HG03095 (cell line): Measurements from ENCODE around the gene SNTB2.
"Not testable (repeated sequence)": the region's sequence is repeated elsewhere in the genome, so short reads cannot be mapped to it uniquely, and the experiment has no call there.

Source experiments
- ATAC-seq: cut with Tn5 transposase; IDR thresholded peaks from one replicate; pipeline ENCODE4 v1.9.1; 2021; ENCODE audit warnings: moderate library complexity; ENCODE audit not compliant: unreplicated experiment

The SNTB2 gene

GRCh38 chr16:69233124-69233523 is 46.2 kb downstream of the SNTB2 start:
- ATAC-seq: no peak

- ATAC-seq: no peak
These were observed 47.5 kb downstream of the SNTB2 start for GRCh38 chr16:69234460-69234859.

- no peak for ATAC-seq
These were observed 49.4 kb downstream of the SNTB2 start for GRCh38 chr16:69236319-69236718.

- no peak for ATAC-seq
These were observed 50.3 kb downstream of the SNTB2 start for GRCh38 chr16:69237296-69237695.

GRCh38 chr16:69239851-69240250 is 52.9 kb downstream of the SNTB2 start:
- no peak for ATAC-seq

GRCh38 chr16:69240331-69240730 is 53.4 kb downstream of the SNTB2 start:
- ATAC-seq: no peak

GRCh38 chr16:69241926-69242325 is 55.0 kb downstream of the SNTB2 start:
- no peak for ATAC-seq

- ATAC-seq: no peak
These were observed 56.5 kb downstream of the SNTB2 start for GRCh38 chr16:69243479-69243878.

GRCh38 chr16:69244336-69244735 is 57.4 kb downstream of the SNTB2 start:
- no peak for ATAC-seq

- no peak for ATAC-seq
These were observed 63.1 kb downstream of the SNTB2 start for GRCh38 chr16:69250081-69250480.

- ATAC-seq: no peak
These were observed 66.9 kb downstream of the SNTB2 start for GRCh38 chr16:69253870-69254341.

- not testable (repeated sequence) for ATAC-seq
These were observed 72.4 kb downstream of the SNTB2 start for GRCh38 chr16:69259428-69259764.

- ATAC-seq: no peak
These were observed 73.1 kb downstream of the SNTB2 start for GRCh38 chr16:69260019-69260418.

GRCh38 chr16:69260506-69260905 is 73.5 kb downstream of the SNTB2 start:
- no peak for ATAC-seq

GRCh38 chr16:69266334-69267063 is 79.5 kb downstream of the SNTB2 start:
- no peak for ATAC-seq

- ATAC-seq: no peak
These were observed 80.7 kb downstream of the SNTB2 start for GRCh38 chr16:69267633-69268032.

GRCh38 chr16:69270395-69270794 is 83.4 kb downstream of the SNTB2 start:
- ATAC-seq: no peak

GRCh38 chr16:69270831-69271230 is 83.9 kb downstream of the SNTB2 start:
- no peak for ATAC-seq

- ATAC-seq: no peak
These were observed 86.0 kb downstream of the SNTB2 start for GRCh38 chr16:69273009-69273408.

GRCh38 chr16:69274699-69275235 is 87.8 kb downstream of the SNTB2 start:
- no peak for ATAC-seq

GRCh38 chr16:69276148-69277115 is 89.5 kb downstream of the SNTB2 start:
- no peak for ATAC-seq

- ATAC-seq: no peak
These were observed 90.4 kb downstream of the SNTB2 start for GRCh38 chr16:69277413-69277812.
